K562 (cell line): ENCODE measurements around the gene TMC8. TPM values are rescaled to one million over a fixed set of nuclear protein-coding genes. Genes with fewer than 3 reads are reported as not detected.
A peak's percentile ranks its signal among the peaks of the same experiment; 100 is the strongest.

Source experiments
- DEAF1 ChIP-seq: fragments of 450-650 bp; formaldehyde crosslinking; IDR thresholded peaks from 2 replicates; pipeline ENCODE4 v1.4.0; 2020; ENCODE audit warnings: mild to moderate bottlenecking, moderate library complexity
- ETV5 ChIP-seq: sonication (generic); formaldehyde crosslinking; IDR thresholded peaks from 2 replicates; pipeline ENCODE4 v1.4.0; 2020; ENCODE audit warnings: low read depth, mild to moderate bottlenecking, missing genetic modification reagents
- FOS ChIP-seq: IDR thresholded peaks from 3 replicates; pipeline ENCODE4 v1.6.1; 2011; ENCODE audit not compliant: insufficient read length; ENCODE audit errors: extremely low read depth
- HMGN3 ChIP-seq: IDR thresholded peaks from 2 replicates; pipeline ENCODE4 v1.6.1; 2011; ENCODE audit warnings: borderline replicate concordance, low read depth, mild to moderate bottlenecking, mixed read lengths, low read length; ENCODE audit not compliant: insufficient read length; ENCODE audit errors: extremely low read depth
- MED1 ChIP-seq: sonication (generic); formaldehyde crosslinking; IDR thresholded peaks from 2 replicates; pipeline ENCODE4 v1.8.1; 2023; ENCODE audit warnings: missing genetic modification reagents, borderline replicate concordance
- NBN ChIP-seq: fragments of 450-650 bp; IDR thresholded peaks from 2 replicates; pipeline ENCODE4 v1.6.1; 2016; ENCODE audit warnings: low read depth, mild to moderate bottlenecking
- PRMT5 ChIP-seq: sonication (generic); formaldehyde crosslinking; IDR thresholded peaks from 2 replicates; pipeline ENCODE4 v1.5.0; 2020; ENCODE audit warnings: missing genetic modification reagents
- RCOR1 ChIP-seq, 2 experiments: IDR thresholded peaks; 2 replicates each; pipeline ENCODE4 v1.6.1; 2012; ENCODE audit warnings: low read depth in 2 of 2, low read length in 2 of 2, borderline replicate concordance in 1 of 2, improper control_type of control experiment in 1 of 2
- SIRT6 ChIP-seq: IDR thresholded peaks from one replicate; pipeline ENCODE4 v1.6.1; 2012; ENCODE audit warnings: low read depth, mild to moderate bottlenecking, control low read depth, inconsistent platforms, low read length, moderate library complexity
- TARDBP ChIP-seq: fragments of 450-650 bp; IDR thresholded peaks from 2 replicates; pipeline ENCODE4 v1.6.1; 2016
- ZNF431 ChIP-seq: sonication (generic); formaldehyde crosslinking; IDR thresholded peaks from 2 replicates; pipeline ENCODE4 v1.8.0; 2022; ENCODE audit warnings: mild to moderate bottlenecking, missing genetic modification reagents
- ZNF830 ChIP-seq: fragments of 250-450 bp; sonication (Bioruptor Pico); IDR thresholded peaks from 2 replicates; pipeline ENCODE4 v1.5.0; 2021; ENCODE audit warnings: mild to moderate bottlenecking
- ZSCAN32 ChIP-seq: fragments of 450-650 bp; formaldehyde crosslinking; IDR thresholded peaks from 2 replicates; pipeline ENCODE4 v1.4.0; 2020; ENCODE audit warnings: mild to moderate bottlenecking, moderate library complexity
- polyA plus RNA-seq, 8 experiments: library from polyadenylated mRNA; depleted of rRNA in 4 of 8; stranded (reverse) in 5 of 8; unstranded in 3 of 8; fragments of >200 nt; fragmentation: Nextera tagmentation in 2 of 8; fragmentation: Illumina TruSeq in 1 of 8; extraction: Ambion mirVana in 2 of 8; extraction: Trizol in 1 of 8; gene quantifications; 2 replicates each; pipeline versions ENCODE4 v1.2.1 to v1.2.3, GENCODE V29; 2011 to 2014; ENCODE audit warnings: inconsistent platforms in 1 of 8, missing spikeins in 1 of 8
- total RNA-seq, 7 experiments: library from RNA; depleted of rRNA in 6 of 7; stranded (reverse); fragments of >200 nt in 6 of 7; fragmentation: Illumina TruSeq in 2 of 7; extraction: Trizol in 2 of 7; gene quantifications; 2 replicates each; pipeline versions ENCODE4 v1.2.1 to v1.2.3, GENCODE V29; 2011 to 2021; ENCODE audit warnings: low replicate concordance in 1 of 7
- TF ChIP-seq, protein P1 (sequence below), 2 experiments: IDR thresholded peaks; 2 replicates each; pipeline ENCODE4 v1.6.1; 2011; ENCODE audit warnings: borderline replicate concordance in 1 of 2, control low read depth in 1 of 2, low read depth in 1 of 2, low read length in 1 of 2, mild to moderate bottlenecking in 1 of 2, mixed read lengths in 1 of 2, moderate library complexity in 1 of 2; ENCODE audit not compliant: insufficient read depth in 1 of 2, insufficient read length in 1 of 2, poor library complexity in 1 of 2, severe bottlenecking in 1 of 2; ENCODE audit errors: extremely low read depth in 1 of 2
- TF ChIP-seq, protein P2 (sequence below): sonication (generic); formaldehyde crosslinking; IDR thresholded peaks from 2 replicates; pipeline ENCODE4 v1.4.0; 2020; ENCODE audit warnings: mild to moderate bottlenecking, missing genetic modification reagents
- TF ChIP-seq, protein P3 (sequence below), 3 experiments: IDR thresholded peaks in 2 of 3; conservative IDR thresholded peaks in 1 of 3; 2 replicates each; pipeline ENCODE4 v1.5.1; 2011 to 2012; ENCODE audit warnings: low read length in 3 of 3, mild to moderate bottlenecking in 3 of 3, control low read depth in 2 of 3, improper control_type of control experiment in 1 of 3, inconsistent platforms in 1 of 3, low read depth in 1 of 3, mixed read lengths in 1 of 3, moderate library complexity in 1 of 3; ENCODE audit not compliant: insufficient read depth in 2 of 3
- TF ChIP-seq, protein P4 (sequence below): fragments of 250-450 bp; sonication (Bioruptor Pico); IDR thresholded peaks from 2 replicates; pipeline ENCODE4 v1.8.0; 2021; ENCODE audit warnings: mild to moderate bottlenecking, moderate library complexity

The TMC8 gene
- total and polyA plus RNA-seq, 9 of the 15 experiments (the other 6 are each of a cell fraction or from before 2014, with no cell fraction given), result 0.13 to 10.9 (median 2.8) TPM

DNA sequence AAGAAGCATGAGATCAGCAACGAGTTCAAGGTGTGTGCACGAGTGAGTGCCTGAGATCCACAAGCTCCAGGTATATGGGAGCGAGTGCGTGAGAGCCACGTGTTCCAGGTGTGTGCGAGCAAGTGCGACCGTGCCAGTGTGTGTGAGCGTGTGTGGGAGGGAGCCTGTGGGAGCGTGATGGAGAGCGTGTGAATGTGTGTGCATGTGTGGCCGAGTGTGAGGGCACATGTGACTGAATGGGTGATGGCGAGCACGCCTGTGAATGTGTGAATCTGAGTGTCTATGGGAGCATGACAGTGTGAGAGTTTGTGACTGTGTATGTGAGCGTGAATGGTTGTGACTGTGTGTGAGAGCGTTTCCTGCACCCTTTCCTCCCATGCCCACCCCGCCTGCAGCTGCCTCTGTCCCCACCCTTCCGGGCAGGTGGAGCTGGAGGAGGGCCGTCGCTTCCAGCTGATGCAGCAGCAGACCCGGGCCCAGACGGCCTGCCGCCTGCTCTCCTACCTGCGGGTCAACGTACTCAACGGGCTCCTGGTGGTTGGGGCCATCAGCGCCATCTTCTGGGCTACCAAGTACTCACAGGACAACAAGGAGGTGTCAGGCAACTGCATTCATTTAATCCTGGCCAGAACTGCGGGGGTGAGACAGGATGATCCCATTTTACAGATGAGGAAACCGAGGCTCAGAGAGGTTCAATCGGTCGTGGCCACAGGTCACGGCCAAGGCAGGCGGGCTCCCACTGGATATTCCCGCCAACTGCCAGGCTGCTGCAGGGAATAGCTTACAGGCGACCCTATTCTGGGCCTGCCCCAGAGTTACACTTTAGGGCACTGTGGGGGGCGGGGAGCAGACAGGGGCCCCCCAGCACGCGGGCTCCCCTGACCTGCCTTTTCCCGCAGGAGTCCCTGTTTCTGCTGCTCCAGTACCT lies 3.7 kb downstream of the TMC8 start (continued):
- TF ChIP-seq DEAF1 (CRISPR knock-in tag) (0 out of 2 replicates have a peak, but pooled peaks have one; percentile 10), HMGN3 (peak; percentile 14), MED1 (no peak), ETV5 (CRISPR knock-in tag) (0 out of 2 replicates have a peak, but pooled peaks have one; percentile 20), ZNF431 (CRISPR knock-in tag) (no peak), ZSCAN32 (CRISPR knock-in tag) (no peak), TARDBP (no peak), RCOR1 (IDR thresholded peaks at IDR 0.05; ENCODE audit: borderline replicate concordance in 1 of 2, low read depth in 2 of 2, low read length in 2 of 2) (peak; percentile 29 to 91; a peak in 2 of 4 replicates), FOS (no peak), PRMT5 (CRISPR knock-in tag) (no peak), SIRT6 (no peak), ZNF830 (no peak), NBN (peak; percentile 45; the same call in 1 of the 2 replicates)
- TF ChIP-seq, protein P1, sequence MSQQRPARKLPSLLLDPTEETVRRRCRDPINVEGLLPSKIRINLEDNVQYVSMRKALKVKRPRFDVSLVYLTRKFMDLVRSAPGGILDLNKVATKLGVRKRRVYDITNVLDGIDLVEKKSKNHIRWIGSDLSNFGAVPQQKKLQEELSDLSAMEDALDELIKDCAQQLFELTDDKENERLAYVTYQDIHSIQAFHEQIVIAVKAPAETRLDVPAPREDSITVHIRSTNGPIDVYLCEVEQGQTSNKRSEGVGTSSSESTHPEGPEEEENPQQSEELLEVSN (IDR thresholded peaks at IDR 0.05; ENCODE audit: borderline replicate concordance in 1 of 2, extremely low read depth in 1 of 2, insufficient read depth in 1 of 2, insufficient read length in 1 of 2, low read depth in 1 of 2, low read length in 1 of 2, poor library complexity in 1 of 2, severe bottlenecking in 1 of 2), result peak in 1 of 2 experiments; percentile 25
- TF ChIP-seq, protein P2, sequence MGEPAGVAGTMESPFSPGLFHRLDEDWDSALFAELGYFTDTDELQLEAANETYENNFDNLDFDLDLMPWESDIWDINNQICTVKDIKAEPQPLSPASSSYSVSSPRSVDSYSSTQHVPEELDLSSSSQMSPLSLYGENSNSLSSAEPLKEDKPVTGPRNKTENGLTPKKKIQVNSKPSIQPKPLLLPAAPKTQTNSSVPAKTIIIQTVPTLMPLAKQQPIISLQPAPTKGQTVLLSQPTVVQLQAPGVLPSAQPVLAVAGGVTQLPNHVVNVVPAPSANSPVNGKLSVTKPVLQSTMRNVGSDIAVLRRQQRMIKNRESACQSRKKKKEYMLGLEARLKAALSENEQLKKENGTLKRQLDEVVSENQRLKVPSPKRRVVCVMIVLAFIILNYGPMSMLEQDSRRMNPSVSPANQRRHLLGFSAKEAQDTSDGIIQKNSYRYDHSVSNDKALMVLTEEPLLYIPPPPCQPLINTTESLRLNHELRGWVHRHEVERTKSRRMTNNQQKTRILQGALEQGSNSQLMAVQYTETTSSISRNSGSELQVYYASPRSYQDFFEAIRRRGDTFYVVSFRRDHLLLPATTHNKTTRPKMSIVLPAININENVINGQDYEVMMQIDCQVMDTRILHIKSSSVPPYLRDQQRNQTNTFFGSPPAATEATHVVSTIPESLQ (CRISPR knock-in tag), result no peak
- TF ChIP-seq, protein P3, sequence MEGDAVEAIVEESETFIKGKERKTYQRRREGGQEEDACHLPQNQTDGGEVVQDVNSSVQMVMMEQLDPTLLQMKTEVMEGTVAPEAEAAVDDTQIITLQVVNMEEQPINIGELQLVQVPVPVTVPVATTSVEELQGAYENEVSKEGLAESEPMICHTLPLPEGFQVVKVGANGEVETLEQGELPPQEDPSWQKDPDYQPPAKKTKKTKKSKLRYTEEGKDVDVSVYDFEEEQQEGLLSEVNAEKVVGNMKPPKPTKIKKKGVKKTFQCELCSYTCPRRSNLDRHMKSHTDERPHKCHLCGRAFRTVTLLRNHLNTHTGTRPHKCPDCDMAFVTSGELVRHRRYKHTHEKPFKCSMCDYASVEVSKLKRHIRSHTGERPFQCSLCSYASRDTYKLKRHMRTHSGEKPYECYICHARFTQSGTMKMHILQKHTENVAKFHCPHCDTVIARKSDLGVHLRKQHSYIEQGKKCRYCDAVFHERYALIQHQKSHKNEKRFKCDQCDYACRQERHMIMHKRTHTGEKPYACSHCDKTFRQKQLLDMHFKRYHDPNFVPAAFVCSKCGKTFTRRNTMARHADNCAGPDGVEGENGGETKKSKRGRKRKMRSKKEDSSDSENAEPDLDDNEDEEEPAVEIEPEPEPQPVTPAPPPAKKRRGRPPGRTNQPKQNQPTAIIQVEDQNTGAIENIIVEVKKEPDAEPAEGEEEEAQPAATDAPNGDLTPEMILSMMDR (IDR thresholded peaks at IDR 0.05 in 2 of 3, conservative IDR thresholded peaks at IDR 0.05 in 1 of 3; ENCODE audit: insufficient read depth in 2 of 3, low read depth in 1 of 3, low read length in 3 of 3), result peak; percentile 80 to 84 (median 81)
- TF ChIP-seq, protein P4, sequence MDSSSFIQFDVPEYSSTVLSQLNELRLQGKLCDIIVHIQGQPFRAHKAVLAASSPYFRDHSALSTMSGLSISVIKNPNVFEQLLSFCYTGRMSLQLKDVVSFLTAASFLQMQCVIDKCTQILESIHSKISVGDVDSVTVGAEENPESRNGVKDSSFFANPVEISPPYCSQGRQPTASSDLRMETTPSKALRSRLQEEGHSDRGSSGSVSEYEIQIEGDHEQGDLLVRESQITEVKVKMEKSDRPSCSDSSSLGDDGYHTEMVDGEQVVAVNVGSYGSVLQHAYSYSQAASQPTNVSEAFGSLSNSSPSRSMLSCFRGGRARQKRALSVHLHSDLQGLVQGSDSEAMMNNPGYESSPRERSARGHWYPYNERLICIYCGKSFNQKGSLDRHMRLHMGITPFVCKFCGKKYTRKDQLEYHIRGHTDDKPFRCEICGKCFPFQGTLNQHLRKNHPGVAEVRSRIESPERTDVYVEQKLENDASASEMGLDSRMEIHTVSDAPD (CRISPR knock-in tag), result no peak
